Suprapubic skin (tissue), 3 donors: ENCODE measurements around the gene CYP4F12.
"Not testable (repeated sequence)": the region's sequence is repeated elsewhere in the genome, so short reads cannot be mapped to it uniquely, and the experiment has no call there.

Experiments
- CTCF ChIP-seq, 2 donors: fragments of 200-600 bp in 1 of 2; fragments of 450-650 bp in 1 of 2; sonication (generic) in 1 of 2; IDR thresholded peaks; one replicate each; pipeline ENCODE4 v1.5.1; 2016 to 2019; ENCODE audit warnings: antibody characterized with exemption in 2 of 2, mild to moderate bottlenecking in 1 of 2, moderate library complexity in 1 of 2
- POLR2A ChIP-seq, 2 donors: fragments of 450-650 bp; IDR thresholded peaks; one replicate each; pipeline ENCODE4 v1.6.1; 2017; ENCODE audit warnings: antibody characterized with exemption in 2 of 2, mild to moderate bottlenecking in 2 of 2, moderate library complexity in 2 of 2

DNA sequence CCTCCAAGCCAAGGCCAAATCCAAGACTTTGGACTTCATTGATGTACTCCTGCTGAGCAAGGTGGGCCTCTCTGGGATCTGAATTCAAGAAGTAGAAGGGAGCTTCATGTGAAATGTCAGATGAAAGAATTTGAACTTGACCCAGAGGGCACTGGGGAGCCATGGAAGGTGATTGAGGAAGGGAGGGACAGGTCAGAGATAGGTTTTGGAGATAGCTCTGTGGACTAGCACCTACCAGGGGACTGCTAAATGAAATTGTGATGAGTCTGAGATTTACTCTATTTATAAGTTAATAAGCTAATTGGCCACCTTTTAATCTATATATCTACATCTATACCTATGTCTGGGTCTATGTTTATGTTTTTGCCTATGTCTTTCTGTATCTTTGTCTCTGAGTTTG is 22.8 kb upstream of the CYP4F12 start:
- not testable (repeated sequence) for TF ChIP-seq CTCF, POLR2A (IDR thresholded peaks at IDR 0.05)
